Left lobe of liver (tissue), 2 donors: ENCODE data around the gene LDLRAD4. TPM values are rescaled to one million over a fixed set of nuclear protein-coding genes. Genes with fewer than 3 reads are reported as not detected.
A peak's percentile ranks its signal among the peaks of the same experiment; 100 is the strongest.
"Not testable (repeated sequence)": the region's sequence is repeated elsewhere in the genome, so short reads cannot be mapped to it uniquely, and the experiment has no call there.

ENCODE experiments used
- ATAC-seq: fragments of 200-7000 bp; cut with Tn5 transposase; one replicate; pipeline ENCODE4 v1.9.1; 2020; ENCODE audit warnings: mild to moderate bottlenecking, moderate library complexity
- DNase-seq: peaks from one replicate; pipeline ENCODE4 v3.0.0-alpha.2; 2020; ENCODE audit warnings: low spot score
- total RNA-seq: library from RNA; stranded (reverse); gene quantifications from one replicate; pipeline ENCODE4 v1.2.1, GENCODE V29; 2021
- donor health status: DM: no; HTN: no; CAD: no; lungs with moderate emphysema.
- donor health status: DM: no; HTN: yes; CAD: no.

The LDLRAD4 gene
- total RNA-seq, 1 donor from 2014 or later: 41.9 TPM

DNA sequence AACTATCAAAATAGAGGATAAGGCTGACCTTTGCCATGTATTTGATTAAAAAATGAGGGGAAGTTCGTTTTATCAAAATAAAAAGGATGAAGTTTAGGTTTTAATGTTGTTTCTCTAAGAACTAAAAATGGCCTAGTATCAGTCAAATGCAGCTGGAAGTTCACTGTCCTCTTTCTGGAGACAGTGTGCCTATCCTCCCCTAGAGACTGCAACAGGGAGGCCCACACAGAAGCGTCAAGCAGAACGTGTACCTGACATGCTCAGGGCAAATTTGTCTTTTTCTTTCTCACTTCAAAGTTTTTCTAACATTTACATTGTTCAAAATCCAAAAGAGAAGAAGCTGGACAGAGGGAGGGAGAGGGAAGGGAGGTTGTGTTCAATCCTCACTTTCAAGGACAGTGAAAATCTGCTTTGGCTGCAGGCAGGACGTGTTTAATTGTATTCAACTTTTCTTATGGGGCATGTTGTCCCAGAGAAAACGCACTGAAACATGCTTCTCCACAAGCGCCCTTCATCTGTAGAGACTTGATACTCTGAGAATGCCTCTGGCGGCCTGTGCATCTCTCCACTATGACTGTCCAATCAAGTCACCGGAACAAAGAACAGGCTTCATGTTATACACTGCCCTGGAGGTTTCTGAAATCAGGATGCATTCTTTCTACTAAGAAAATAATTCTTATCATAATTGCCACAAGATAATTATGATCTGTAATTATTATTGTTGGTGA is 442.7 kb downstream of the LDLRAD4 start:
- no peak for ATAC-seq

GRCh38 chr18:13661779-13662256 is 443.3 kb downstream of the LDLRAD4 start:
- no peak for ATAC-seq
- no peak for DNase-seq

More for the DNA sequence above, 442.7 kb downstream of the LDLRAD4 start:
- DNase-seq: no peak

- ATAC-seq: no peak
- no peak for DNase-seq
These were observed 454.1 kb downstream of the LDLRAD4 start for GRCh38 chr18:13672657-13673056.

DNA sequence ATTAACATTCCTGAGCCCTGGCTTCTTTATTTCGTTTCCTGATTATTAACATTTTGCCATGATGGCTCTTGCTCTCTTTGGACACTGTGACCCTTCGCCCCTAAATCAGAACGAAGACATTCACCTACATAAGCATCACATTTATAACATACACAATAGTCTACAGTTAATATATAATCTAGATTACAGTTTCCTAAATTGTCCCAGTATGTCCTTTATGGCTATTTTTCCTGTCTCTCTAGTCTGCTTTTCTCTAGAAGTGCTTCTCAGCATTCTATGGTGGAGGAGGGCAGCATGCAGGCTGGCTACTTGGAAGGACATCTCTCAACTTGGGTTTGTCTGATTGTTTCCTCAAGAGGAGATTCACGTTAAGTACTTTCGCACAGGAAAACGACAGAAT is 457.9 kb downstream of the LDLRAD4 start:
- DNase-seq (no peak), ATAC-seq (no peak)

DNA sequence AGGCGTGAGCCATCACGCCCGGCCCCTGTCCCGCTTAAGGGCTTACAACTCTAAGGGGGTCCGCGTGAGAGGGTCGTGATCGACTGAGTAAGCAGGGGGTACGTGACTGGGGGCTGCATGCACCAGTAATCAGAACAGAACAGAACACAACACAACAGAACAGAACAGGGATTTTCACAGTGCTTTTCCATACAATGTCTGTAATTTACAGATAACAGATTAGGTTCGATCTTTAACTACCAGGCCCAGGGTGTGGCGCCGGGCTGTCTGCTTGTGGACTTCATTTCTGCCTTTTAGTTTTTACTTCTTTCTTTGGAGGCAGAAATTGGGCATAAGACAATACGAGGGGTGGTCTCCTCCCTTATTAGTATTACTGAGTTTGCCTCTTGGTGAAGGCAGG is 458.8 kb downstream of the LDLRAD4 start:
- DNase-seq, ATAC-seq: not testable (repeated sequence)

DNA sequence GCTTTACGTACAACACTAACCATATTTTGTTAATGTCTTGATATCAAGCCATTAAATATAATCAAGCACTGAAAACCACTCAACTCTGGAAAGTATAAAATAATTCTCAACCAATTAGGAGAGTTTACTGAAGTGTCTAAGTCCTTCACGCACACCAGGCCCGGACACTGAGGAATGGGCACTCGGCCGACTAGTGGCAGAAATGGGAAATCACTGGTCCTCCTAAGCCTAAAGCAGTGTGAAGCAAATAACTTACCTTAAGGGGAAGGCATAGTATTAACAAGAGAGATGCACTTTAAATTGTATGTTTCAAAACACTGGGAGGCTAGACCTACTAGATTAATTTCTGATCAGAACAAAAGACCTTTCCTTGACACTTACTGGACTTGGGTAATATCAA is 462.1 kb downstream of the LDLRAD4 start:
- DNase-seq: no peak
- peak; percentile 42 for ATAC-seq

- no peak for ATAC-seq
- no peak for DNase-seq
These were observed 463.1 kb downstream of the LDLRAD4 start for GRCh38 chr18:13681701-13682100.

GRCh38 chr18:13684546-13684945 is 466.0 kb downstream of the LDLRAD4 start:
- no peak for ATAC-seq
- no peak for DNase-seq

DNA sequence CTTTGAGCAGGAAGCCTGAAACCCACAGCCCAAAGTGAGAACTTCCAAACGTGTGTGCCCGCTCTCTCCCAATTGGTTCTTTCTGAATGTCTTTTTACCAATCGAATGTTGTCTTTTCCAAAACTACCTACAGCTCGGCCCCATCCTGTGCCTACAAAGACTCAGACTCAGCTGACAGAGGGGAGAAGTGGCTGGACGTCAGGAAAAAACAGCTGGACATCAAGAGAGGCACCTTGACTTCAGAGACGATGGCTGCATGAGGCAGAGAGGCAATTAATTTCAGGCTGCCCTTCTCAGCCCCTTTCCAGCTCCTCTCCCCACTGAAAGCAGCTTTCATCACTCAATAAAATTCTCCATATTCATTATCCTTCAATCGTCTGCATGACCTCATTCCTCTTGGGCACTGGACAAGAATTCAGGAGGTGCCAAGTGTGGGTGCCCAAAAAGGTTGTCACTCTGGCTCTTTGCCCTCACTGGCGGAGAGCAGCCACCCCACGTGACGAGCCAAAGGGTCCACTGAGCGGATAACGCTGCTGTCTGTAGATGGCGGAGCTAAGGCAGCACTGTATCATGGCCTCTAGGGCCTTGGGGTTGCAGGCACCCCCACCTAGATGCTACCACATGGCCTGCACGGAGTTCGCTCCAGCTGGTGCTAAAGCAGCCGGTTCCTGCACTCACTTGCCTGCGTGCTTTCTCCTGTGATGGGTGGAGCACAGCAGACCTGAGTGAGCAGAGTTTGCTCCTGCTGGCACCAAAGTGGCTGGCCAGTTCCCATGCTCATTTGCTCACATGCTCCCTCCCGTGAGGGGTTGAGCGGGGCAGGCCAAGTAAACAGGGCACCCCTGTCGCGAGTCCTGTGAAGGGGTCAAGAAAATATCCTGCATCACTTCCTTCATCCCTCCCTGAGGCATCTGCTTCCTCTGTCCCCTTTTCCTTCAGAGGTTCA is 469.9 kb downstream of the LDLRAD4 start:
- no peak for DNase-seq
- ATAC-seq: no peak

DNA sequence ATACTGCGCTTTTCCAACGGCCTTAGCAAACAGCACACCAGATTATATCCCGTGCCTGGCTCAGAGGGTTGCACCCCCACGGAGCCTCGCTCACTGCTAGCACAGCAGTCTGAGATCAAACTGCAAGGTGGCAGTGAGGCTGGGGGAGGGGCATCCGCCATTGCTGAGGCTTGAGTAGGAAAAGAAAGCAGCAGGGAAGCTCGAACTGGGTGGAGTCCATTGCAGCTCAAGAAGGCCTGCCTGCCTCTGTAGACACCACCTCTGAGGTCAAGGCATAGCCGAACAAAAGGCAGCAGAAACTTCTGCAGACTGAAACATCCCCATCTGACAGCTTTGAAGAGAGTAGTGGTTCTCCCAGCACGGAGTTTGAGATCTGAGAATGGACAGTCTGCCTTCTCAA is 471.5 kb downstream of the LDLRAD4 start:
- not testable (repeated sequence) for ATAC-seq, DNase-seq

GRCh38 chr18:13695337-13695736 is 476.8 kb downstream of the LDLRAD4 start:
- not testable (repeated sequence) for ATAC-seq, DNase-seq

GRCh38 chr18:13696961-13697360 is 478.4 kb downstream of the LDLRAD4 start:
- no peak for DNase-seq
- no peak for ATAC-seq

DNA sequence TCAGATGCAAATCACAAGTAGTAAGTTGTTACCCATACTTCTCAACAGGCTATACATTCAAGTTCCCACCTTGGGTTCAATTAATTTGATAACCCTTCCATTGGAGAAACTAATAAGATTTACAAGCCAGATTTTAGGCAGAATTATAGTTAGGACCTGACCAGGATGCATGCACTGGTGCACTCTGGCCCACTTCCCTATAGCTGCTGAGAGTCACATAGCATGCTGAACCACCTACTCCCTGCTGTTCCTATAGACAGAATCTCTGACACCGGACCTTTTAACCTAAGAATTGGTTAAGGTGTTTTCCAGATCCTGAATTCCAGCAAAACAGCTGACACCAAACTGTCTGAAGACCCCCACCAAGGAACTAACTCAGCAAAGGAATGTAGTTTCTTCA is 481.6 kb downstream of the LDLRAD4 start:
- ATAC-seq (no peak), DNase-seq (no peak)

Other genes with a start within 250 kb of the LDLRAD4 start
- 9.5 TPM for gene CEP192, start 227.4 kb upstream of the LDLRAD4 start, total RNA-seq